Liver (tissue), 9 donors: Measurements from ENCODE around the gene ARL6IP4. TPM values are rescaled to one million over a fixed set of nuclear protein-coding genes. Genes with fewer than 3 reads are reported as not detected.

ENCODE experiments used
- DNase-seq: peaks from one replicate; pipeline ENCODE4 v3.0.0-alpha.2; 2017; ENCODE audit warnings: low spot score
- H3K27ac ChIP-seq, 2 donors: one replicate each; pipeline ENCODE4 v1.7.0; 2013; ENCODE audit warnings: inconsistent platforms in 2 of 2, low read length in 2 of 2, control low read depth in 1 of 2, low read depth in 1 of 2, mild to moderate bottlenecking in 1 of 2
- H3K27me3 ChIP-seq, 4 donors: one replicate each; pipeline versions ENCODE4 v1.6.1 to v1.7.0; 2013; ENCODE audit warnings: low read length in 3 of 4, inconsistent platforms in 1 of 4, mild to moderate bottlenecking in 1 of 4, moderate library complexity in 1 of 4; ENCODE audit not compliant: control insufficient read depth in 4 of 4, insufficient read depth in 4 of 4
- H3K36me3 ChIP-seq, 4 donors: one replicate each; pipeline versions ENCODE4 v1.6.1 to v1.7.0; 2013; ENCODE audit warnings: low read length in 3 of 4, mild to moderate bottlenecking in 3 of 4, low read depth in 1 of 4, moderate library complexity in 1 of 4; ENCODE audit not compliant: control insufficient read depth in 4 of 4, insufficient read depth in 3 of 4
- H3K4me1 ChIP-seq, 4 donors: one replicate each; pipeline versions ENCODE4 v1.6.1 to v1.7.0; 2013; ENCODE audit warnings: low read length in 3 of 4, mild to moderate bottlenecking in 3 of 4, moderate library complexity in 1 of 4; ENCODE audit not compliant: control insufficient read depth in 4 of 4, insufficient read depth in 4 of 4
- H3K4me3 ChIP-seq, 3 donors: one replicate each; pipeline versions ENCODE4 v1.6.1 to v1.7.0; 2013; ENCODE audit warnings: low read length in 3 of 3, control low read depth in 1 of 3, low read depth in 1 of 3, mild to moderate bottlenecking in 1 of 3
- H3K9ac ChIP-seq, 2 donors: one replicate each; pipeline ENCODE4 v1.7.0; 2013; ENCODE audit warnings: low read length in 2 of 2, mild to moderate bottlenecking in 2 of 2, moderate library complexity in 2 of 2, control low read depth in 1 of 2, low read depth in 1 of 2
- H3K9me3 ChIP-seq, 4 donors: one replicate each; pipeline versions ENCODE4 v1.6.1 to v1.7.0; 2013; ENCODE audit warnings: low read length in 3 of 4; ENCODE audit not compliant: control insufficient read depth in 4 of 4
- ATF3 ChIP-seq: IDR thresholded peaks from 2 replicates; pipeline ENCODE4 v1.6.1; 2016; ENCODE audit warnings: antibody characterized with exemption
- CTCF ChIP-seq: fragments of 150-350 bp; IDR thresholded peaks from 2 replicates; pipeline ENCODE4 v1.5.1; 2017; ENCODE audit warnings: improper control_type of control experiment, low read depth, low read length; ENCODE audit not compliant: missing input control
- FOXA2 ChIP-seq: IDR thresholded peaks from 2 replicates; pipeline ENCODE4 v1.6.1; 2016; ENCODE audit warnings: antibody characterized with exemption
- GABPA ChIP-seq, 2 donors: IDR thresholded peaks in 1 of 2; conservative IDR thresholded peaks in 1 of 2; 2 replicates each; pipeline ENCODE4 v1.6.1; 2016; ENCODE audit warnings: antibody characterized with exemption in 2 of 2, mild to moderate bottlenecking in 1 of 2, moderate library complexity in 1 of 2
- HNF4G ChIP-seq: IDR thresholded peaks from 2 replicates; pipeline ENCODE4 v1.6.1; 2016; ENCODE audit warnings: antibody characterized with exemption
- JUND ChIP-seq, 2 donors: IDR thresholded peaks; 2 replicates each; pipeline ENCODE4 v1.6.1; 2016; ENCODE audit warnings: antibody characterized with exemption in 2 of 2
- MAX ChIP-seq: IDR thresholded peaks from 2 replicates; pipeline ENCODE4 v1.6.1; 2016; ENCODE audit warnings: antibody characterized with exemption
- RXRA ChIP-seq, 2 donors: IDR thresholded peaks; 2 replicates each; pipeline ENCODE4 v1.6.1; 2017 to 2018; ENCODE audit warnings: antibody characterized with exemption in 2 of 2, mild to moderate bottlenecking in 1 of 2
- TAF1 ChIP-seq: conservative IDR thresholded peaks from 2 replicates; pipeline ENCODE4 v1.6.1; 2016; ENCODE audit warnings: antibody characterized with exemption, mild to moderate bottlenecking
- YY1 ChIP-seq: IDR thresholded peaks from 2 replicates; pipeline ENCODE4 v1.6.1; 2016; ENCODE audit warnings: antibody characterized with exemption, mild to moderate bottlenecking
- WGBS: extraction: QIAGEN DNeasy Blood & Tissue Kit; methylation state at CpG from one replicate; pipeline ENCODE4 v1.1.7; 2013; 5-methylcytosine and 5-hydroxymethylcytosine counted together
- polyA plus RNA-seq, 2 donors: library from polyadenylated mRNA; stranded (reverse) in 1 of 2; unstranded in 1 of 2; fragments of 200-250 nt in 1 of 2; fragments of >200 nt in 1 of 2; fragmentation: Nextera tagmentation in 1 of 2; extraction: Ambion mirVana in 1 of 2; gene quantifications; one replicate each; pipeline versions ENCODE4 v1.2.1 to v1.2.3, GENCODE V29; 2013 to 2015
- total RNA-seq, 2 donors: library from RNA; depleted of rRNA; stranded (reverse); fragments of >200 nt; gene quantifications; one replicate each; pipeline ENCODE4 v1.2.3, GENCODE V29; 2014
- TF ChIP-seq, protein P1 (sequence below): IDR thresholded peaks from 2 replicates; pipeline ENCODE4 v1.6.1; 2016; ENCODE audit warnings: antibody characterized with exemption, mild to moderate bottlenecking
- TF ChIP-seq, protein P2 (sequence below): IDR thresholded peaks from 2 replicates; pipeline ENCODE4 v1.6.1; 2016; ENCODE audit warnings: antibody characterized with exemption
- donor health status: healthy.
- donor health status: healthy.
- donor health status: healthy.
- donor health status: healthy.
- donor health status: healthy.

Gene ARL6IP4
- total and polyA plus RNA-seq, 4 donors = 59.2 to 187 (median 121) TPM

DNA sequence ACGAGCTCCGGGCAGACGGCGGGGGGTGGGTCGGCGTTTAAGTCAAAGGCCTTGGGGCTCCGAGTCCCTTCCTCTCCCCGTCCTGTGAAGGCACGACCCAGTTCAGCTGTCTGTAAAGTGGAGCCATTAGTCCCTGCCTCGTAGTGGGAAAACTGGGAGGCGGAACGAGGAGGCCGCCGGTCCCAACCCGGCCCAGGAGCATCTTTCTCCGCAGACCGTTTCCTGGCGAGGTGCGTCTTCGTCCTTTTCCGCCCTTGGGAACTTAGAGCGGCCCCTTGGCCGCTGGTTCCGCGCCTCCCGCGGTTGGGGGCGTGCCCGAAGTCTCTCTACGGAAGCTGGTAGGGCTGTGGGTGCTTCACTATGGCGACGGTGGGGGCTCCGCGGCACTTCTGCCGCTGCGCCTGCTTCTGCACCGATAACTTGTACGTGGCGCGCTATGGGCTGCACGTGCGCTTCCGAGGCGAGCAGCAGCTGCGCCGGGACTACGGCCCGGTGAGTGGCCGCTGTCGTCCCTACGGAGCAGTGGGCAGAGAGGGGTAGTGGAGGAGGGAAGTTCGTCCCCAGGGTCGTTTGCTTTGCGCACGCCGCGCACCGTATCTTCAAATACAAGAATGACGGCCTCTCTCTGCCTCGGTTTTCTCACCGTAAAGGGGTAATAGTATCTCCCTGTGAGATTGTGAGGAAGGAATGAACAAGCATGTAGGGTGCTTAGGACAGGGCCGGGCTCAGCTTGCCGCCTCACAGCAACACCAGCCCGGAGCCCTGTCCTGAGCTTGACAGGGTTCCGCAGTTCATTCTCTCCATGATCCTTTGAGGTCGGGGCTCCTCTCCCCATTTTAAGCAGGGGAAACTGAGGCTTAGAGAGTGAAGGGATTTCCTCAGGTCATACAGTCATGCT lies 5.3 kb upstream of the ARL6IP4 start, which contains the start of gene OGFOD2:
Gene OGFOD2 (plus strand): TSS at position 353 of the 898 bp plus-strand sequence. CDS start 8 bp downstream, at position 361.
- WGBS = under 1% methylated on average over 66 of the region's 66 CpGs

DNA sequence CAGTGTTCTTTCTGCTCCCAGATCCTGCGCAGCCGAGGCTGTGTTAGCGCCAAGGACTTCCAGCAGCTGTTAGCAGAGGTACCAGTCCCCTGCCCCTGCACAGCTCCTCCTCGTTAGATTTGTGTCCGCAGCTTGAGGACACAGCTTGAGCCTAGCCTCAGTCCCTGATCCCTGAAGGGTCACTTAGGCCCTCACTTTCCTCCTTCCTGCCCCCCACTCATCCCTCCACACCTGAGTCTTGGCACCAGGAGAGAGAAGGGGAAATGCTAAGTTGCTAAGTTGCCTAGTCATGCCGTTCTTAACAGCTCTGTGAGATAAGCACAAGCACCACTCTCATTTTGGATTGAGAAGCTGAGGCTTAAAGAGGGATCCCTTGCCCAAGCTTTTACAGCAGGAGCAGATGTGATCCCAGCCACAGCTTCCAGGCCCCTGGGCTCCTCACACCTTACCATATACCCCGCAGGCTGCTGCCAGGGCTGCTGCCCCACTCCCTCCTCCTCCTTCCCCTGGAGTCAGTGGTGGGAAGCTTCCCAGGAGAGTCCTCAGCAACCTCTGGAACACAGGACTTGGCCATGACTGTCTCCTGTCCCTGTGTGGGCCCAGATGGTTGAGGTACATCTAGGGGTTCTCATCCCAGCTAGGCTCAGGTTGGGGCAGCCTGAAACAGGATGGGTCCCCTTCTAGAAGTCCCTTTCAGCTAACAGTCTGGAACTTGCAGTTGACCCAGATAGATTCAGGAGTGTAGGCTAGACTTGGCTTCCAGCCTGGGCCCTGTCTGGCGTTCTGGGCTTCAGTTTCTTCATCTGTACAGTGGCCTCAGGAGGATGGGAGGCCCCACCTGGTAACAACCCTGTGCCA lies 4.5 kb upstream of the ARL6IP4 start:
- H3K4me3 ChIP-seq = peak overlapping the region; percentile 84 to 98 (median 91)
- no peaks in the 10 kb centered on the region for H3K9me3 ChIP-seq
- H3K27me3 ChIP-seq = no peaks in the 10 kb centered on the region
- H3K4me1 ChIP-seq = peaks cover 0 to 56% (median 42%) of the 10 kb centered on the region in 4 donors
- WGBS = 6% methylated on average over 8 of the region's 8 CpGs
- H3K27ac ChIP-seq = peak overlapping the region in 1 of 2 donors; percentile 98
- H3K36me3 ChIP-seq = peaks cover 0 to 3% (median under 1%) of the 10 kb centered on the region in 4 donors
- no peak for DNase-seq
- H3K9ac ChIP-seq = peak overlapping the region; percentile 79 to 86
- TF ChIP-seq, protein P1, sequence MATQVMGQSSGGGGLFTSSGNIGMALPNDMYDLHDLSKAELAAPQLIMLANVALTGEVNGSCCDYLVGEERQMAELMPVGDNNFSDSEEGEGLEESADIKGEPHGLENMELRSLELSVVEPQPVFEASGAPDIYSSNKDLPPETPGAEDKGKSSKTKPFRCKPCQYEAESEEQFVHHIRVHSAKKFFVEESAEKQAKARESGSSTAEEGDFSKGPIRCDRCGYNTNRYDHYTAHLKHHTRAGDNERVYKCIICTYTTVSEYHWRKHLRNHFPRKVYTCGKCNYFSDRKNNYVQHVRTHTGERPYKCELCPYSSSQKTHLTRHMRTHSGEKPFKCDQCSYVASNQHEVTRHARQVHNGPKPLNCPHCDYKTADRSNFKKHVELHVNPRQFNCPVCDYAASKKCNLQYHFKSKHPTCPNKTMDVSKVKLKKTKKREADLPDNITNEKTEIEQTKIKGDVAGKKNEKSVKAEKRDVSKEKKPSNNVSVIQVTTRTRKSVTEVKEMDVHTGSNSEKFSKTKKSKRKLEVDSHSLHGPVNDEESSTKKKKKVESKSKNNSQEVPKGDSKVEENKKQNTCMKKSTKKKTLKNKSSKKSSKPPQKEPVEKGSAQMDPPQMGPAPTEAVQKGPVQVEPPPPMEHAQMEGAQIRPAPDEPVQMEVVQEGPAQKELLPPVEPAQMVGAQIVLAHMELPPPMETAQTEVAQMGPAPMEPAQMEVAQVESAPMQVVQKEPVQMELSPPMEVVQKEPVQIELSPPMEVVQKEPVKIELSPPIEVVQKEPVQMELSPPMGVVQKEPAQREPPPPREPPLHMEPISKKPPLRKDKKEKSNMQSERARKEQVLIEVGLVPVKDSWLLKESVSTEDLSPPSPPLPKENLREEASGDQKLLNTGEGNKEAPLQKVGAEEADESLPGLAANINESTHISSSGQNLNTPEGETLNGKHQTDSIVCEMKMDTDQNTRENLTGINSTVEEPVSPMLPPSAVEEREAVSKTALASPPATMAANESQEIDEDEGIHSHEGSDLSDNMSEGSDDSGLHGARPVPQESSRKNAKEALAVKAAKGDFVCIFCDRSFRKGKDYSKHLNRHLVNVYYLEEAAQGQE = no peak
- TF ChIP-seq ATF3 = no peak
- no peak for TF ChIP-seq TAF1
- TF ChIP-seq HNF4G = no peak
- TF ChIP-seq CTCF = no peak

More for the DNA sequence above, 5.3 kb upstream of the ARL6IP4 start, which contains the start of gene OGFOD2:
- Histone ChIP-seq H3K9me3 (no peaks in the 10 kb centered on the region), H3K27me3 (no peaks in the 10 kb centered on the region), H3K9ac (peak within 1 kb of the TSS; percentile 89 to 94), H3K36me3 (peaks cover 0 to 3% (median under 1%) of the 10 kb centered on the region in 4 donors), H3K27ac (peak within 1 kb of the TSS; percentile 92 to 98), H3K4me1 (peaks cover 0 to 54% (median 40%) of the 10 kb centered on the region in 4 donors), H3K4me3 (peak within 1 kb of the TSS; percentile 84 to 98 (median 91))
- DNase-seq = peak; percentile 92
- TF ChIP-seq, protein P1 = peak; percentile 7
- peak; percentile 90 for TF ChIP-seq YY1
- peak; percentile 63 to 86 for TF ChIP-seq GABPA (IDR thresholded peaks at IDR 0.05 in 1 of 2, conservative IDR thresholded peaks at IDR 0.05 in 1 of 2)
- TF ChIP-seq, protein P2, sequence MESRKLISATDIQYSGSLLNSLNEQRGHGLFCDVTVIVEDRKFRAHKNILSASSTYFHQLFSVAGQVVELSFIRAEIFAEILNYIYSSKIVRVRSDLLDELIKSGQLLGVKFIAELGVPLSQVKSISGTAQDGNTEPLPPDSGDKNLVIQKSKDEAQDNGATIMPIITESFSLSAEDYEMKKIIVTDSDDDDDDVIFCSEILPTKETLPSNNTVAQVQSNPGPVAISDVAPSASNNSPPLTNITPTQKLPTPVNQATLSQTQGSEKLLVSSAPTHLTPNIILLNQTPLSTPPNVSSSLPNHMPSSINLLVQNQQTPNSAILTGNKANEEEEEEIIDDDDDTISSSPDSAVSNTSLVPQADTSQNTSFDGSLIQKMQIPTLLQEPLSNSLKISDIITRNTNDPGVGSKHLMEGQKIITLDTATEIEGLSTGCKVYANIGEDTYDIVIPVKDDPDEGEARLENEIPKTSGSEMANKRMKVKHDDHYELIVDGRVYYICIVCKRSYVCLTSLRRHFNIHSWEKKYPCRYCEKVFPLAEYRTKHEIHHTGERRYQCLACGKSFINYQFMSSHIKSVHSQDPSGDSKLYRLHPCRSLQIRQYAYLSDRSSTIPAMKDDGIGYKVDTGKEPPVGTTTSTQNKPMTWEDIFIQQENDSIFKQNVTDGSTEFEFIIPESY = no peak
- peak; percentile 13 for TF ChIP-seq MAX
- TF ChIP-seq FOXA2 = no peak
- peak in 1 of 2 donors; percentile 4 for TF ChIP-seq JUND (IDR thresholded peaks at IDR 0.05)
- no peak for TF ChIP-seq RXRA (IDR thresholded peaks at IDR 0.05)
- TF ChIP-seq HNF4G = no peak
- TF ChIP-seq ATF3 = peak; percentile 9
